Calu3 (cell line): ENCODE measurements around the gene FBLN2. TPM values are rescaled to one million over a fixed set of nuclear protein-coding genes. Genes with fewer than 3 reads are reported as not detected.

Experiments used
- BruUV-seq: library from RNA; stranded (reverse); fragments of 400-500 nt; replicated peaks from 2 replicates; lab custom pipeline; 2021; lab: Mats Ljungman, UMichigan
- CTCF ChIA-PET: fragments of 300-600 bp; sonication (Branson Sonifier 250); formaldehyde crosslinking; loops from one replicate; lab custom pipeline; 2022; ENCODE audit warnings: antibody characterized with exemption; lab: Charles Lee
- DNase-seq: peaks from one replicate; pipeline ENCODE4 v3.0.0; 2022
- H3K27ac Mint-ChIP-seq: one replicate; pipeline ENCODE4 v1.8.0; 2022; ENCODE audit warnings: mixed read lengths; ENCODE audit not compliant: unreplicated experiment
- H3K27me3 Mint-ChIP-seq: one replicate; pipeline ENCODE4 v1.8.0; 2022; ENCODE audit warnings: mixed read lengths; ENCODE audit not compliant: unreplicated experiment
- H3K36me3 Mint-ChIP-seq: one replicate; pipeline ENCODE4 v1.8.0; 2022; ENCODE audit warnings: mild to moderate bottlenecking, moderate library complexity, mixed read lengths; ENCODE audit not compliant: insufficient read depth, unreplicated experiment
- H3K4me1 Mint-ChIP-seq: one replicate; pipeline ENCODE4 v1.8.0; 2022; ENCODE audit warnings: mild to moderate bottlenecking, low read depth, mixed read lengths; ENCODE audit not compliant: unreplicated experiment
- H3K4me3 Mint-ChIP-seq: one replicate; pipeline ENCODE4 v1.8.0; 2022; ENCODE audit warnings: mild to moderate bottlenecking, low read depth, moderate library complexity, mixed read lengths; ENCODE audit not compliant: unreplicated experiment
- H3K9me3 Mint-ChIP-seq: one replicate; pipeline ENCODE4 v1.8.0; 2022; ENCODE audit warnings: low read depth, mixed read lengths; ENCODE audit not compliant: unreplicated experiment
- CTCF ChIP-seq: fragments of 200-600 bp; IDR thresholded peaks from one replicate; pipeline ENCODE4 v1.8.0; 2022; ENCODE audit warnings: antibody characterized with exemption; ENCODE audit not compliant: unreplicated experiment
- intact Hi-C: fragments of 100-400 bp; cut with micrococcal nuclease; formaldehyde crosslinking; loops from one replicate; pipeline ENCODE4 v1.10.0; 2022; ENCODE audit not compliant: unreplicated experiment
- total RNA-seq: library from RNA; stranded (reverse); gene quantifications from 2 replicates; pipeline ENCODE4 v1.2.3, GENCODE V29; 2022

The FBLN2 gene
- total RNA-seq, 1 experiment from 2014 or later: not detected

DNA sequence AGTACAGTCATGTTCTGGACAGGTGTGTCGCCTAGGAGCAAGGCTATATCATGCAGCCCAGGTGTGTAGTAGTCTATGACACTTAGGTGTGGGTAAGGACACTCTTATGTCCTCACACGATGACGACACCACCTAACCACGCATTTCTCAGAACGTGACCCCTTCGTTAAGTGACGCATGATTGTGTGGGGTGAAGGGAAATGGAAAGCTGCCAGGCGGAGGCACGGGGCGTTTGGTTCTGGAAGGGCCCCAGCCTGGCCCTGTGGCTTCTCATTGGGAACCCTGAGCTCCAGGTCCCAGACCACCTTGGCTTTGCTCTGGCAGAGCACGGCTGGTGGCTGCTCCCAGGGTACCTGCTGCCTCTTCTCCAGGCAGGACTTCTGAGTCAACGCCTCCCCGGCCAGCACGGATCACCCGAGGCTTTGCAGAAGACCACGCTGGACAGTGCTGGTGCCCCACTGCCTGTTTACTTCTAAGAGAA lies 39.3 kb downstream of the FBLN2 start:
- Mint-ChIP-seq H3K4me1 (no peaks in the 10 kb centered on the region), H3K36me3 (no peaks in the 10 kb centered on the region), H3K27me3 (no peaks in the 10 kb centered on the region), H3K9me3 (no peaks in the 10 kb centered on the region), H3K4me3 (no peak overlapping the region), H3K27ac (no peak overlapping the region)
- CTCF ChIA-PET: no interaction called here
- intact Hi-C loops: no loop called here
- no peak for TF ChIP-seq CTCF
- DNase-seq: no peak
- no TSS peak for BruUV-seq

GRCh38 chr3:13588993-13589392 lies 40.1 kb downstream of the FBLN2 start:
- Mint-ChIP-seq H3K27me3 (no peaks in the 10 kb centered on the region), H3K9me3 (no peaks in the 10 kb centered on the region), H3K4me3 (no peak overlapping the region), H3K27ac (no peak overlapping the region), H3K36me3 (no peaks in the 10 kb centered on the region), H3K4me1 (no peaks in the 10 kb centered on the region)
- BruUV-seq: no TSS peak
- DNase-seq: no peak
- no peak for TF ChIP-seq CTCF
- CTCF ChIA-PET: no interaction called here
- intact Hi-C loops: no loop called here

DNA sequence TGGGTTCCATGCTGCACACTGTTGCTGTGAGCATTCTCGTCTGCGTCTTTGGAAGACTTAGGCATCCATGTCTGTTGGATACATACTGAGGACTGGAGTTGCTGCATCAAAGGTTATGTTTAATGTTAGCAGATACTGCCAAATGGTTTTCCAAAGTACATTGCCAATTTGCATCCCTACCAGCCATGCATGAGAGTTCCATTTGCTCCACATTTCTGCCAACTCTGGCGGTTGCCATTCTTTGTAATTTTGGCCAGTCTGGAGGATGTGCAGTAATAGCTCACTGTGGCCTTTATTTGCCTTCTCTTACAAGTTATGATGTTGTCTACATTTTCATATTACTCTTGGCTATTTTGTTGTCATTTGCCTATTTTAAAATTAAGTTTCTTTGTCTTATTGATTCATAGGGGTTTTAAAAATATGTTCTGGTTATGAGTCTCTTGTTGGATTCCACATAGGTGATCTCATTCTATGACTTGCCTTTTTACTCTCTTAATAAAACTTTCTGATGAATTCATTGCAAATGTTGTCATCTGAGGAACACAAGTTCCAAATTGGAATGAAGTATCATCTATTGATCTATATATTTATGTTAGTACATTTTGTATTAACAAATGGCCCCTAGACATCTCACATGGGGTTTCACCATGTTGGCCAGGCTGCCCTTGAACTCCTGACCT lies 42.1 kb downstream of the FBLN2 start:
- CTCF ChIA-PET: no interaction called here
- H3K36me3 Mint-ChIP-seq: no peaks in the 10 kb centered on the region
- no peaks in the 10 kb centered on the region for H3K9me3 Mint-ChIP-seq
- TF ChIP-seq CTCF: no peak
- no peak overlapping the region for H3K4me3 Mint-ChIP-seq
- H3K4me1 Mint-ChIP-seq: no peaks in the 10 kb centered on the region
- H3K27me3 Mint-ChIP-seq: no peaks in the 10 kb centered on the region
- no peak overlapping the region for H3K27ac Mint-ChIP-seq
- no peak for DNase-seq
- no TSS peak for BruUV-seq
- intact Hi-C loops: no loop called here

- H3K4me1 Mint-ChIP-seq: peaks cover under 1% of the 10 kb centered on the region
- no peak overlapping the region for H3K4me3 Mint-ChIP-seq
- BruUV-seq: no TSS peak
- no peak for DNase-seq
- CTCF ChIA-PET: interaction anchor here (0.7 kb wide), 1 partner anchor 52 kb away, joined by 3 read pairs; no protein-coding TSS in a partner anchor
- H3K27ac Mint-ChIP-seq: no peak overlapping the region
- intact Hi-C loops: no loop called here
- TF ChIP-seq CTCF: no peak
- peaks cover 3% of the 10 kb centered on the region for H3K27me3 Mint-ChIP-seq
- H3K36me3 Mint-ChIP-seq: no peaks in the 10 kb centered on the region
- H3K9me3 Mint-ChIP-seq: no peaks in the 10 kb centered on the region
Observed at GRCh38 chr3:13593615-13594014, 44.7 kb downstream of the FBLN2 start.
